GM12872 (cell line): ENCODE results near the gene SPHK2.
A peak's percentile ranks its signal among the peaks of the same experiment; 100 is the strongest.

Experiments used
- TF ChIP-seq, protein P1 (sequence below): IDR thresholded peaks from 3 replicates; pipeline ENCODE4 v1.5.1; 2011; ENCODE audit warnings: low read depth, mild to moderate bottlenecking, low read length, moderate library complexity; ENCODE audit not compliant: insufficient read depth

The SPHK2 gene

DNA sequence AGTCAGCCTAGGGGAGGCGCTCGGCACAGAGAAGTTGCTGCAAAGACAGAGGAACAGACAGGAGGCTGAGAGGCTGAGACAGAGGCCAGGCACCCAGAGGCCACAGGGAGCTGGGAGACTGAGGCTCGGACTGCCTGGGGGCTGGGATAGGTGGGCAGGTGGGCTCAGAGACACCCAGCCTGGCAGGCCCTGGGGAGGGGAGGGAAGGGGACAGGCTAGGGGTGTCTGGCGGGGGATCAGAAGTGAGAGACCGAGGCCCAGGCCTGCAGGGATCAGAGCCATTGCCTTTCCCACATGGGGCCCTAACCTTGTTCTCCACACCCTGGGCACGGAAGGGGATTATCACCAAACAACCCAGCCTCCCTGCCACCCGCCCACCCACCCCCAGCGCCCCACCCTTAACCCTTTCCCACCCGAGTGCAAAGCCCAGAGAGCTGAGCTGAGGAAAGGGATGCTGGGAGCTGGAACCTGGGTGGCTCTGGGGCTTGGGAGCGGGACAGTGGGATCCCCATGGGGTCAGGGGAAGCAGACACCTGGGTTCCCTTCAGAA, 52.2 kb downstream of the SPHK2 start:
- TF ChIP-seq, protein P1, sequence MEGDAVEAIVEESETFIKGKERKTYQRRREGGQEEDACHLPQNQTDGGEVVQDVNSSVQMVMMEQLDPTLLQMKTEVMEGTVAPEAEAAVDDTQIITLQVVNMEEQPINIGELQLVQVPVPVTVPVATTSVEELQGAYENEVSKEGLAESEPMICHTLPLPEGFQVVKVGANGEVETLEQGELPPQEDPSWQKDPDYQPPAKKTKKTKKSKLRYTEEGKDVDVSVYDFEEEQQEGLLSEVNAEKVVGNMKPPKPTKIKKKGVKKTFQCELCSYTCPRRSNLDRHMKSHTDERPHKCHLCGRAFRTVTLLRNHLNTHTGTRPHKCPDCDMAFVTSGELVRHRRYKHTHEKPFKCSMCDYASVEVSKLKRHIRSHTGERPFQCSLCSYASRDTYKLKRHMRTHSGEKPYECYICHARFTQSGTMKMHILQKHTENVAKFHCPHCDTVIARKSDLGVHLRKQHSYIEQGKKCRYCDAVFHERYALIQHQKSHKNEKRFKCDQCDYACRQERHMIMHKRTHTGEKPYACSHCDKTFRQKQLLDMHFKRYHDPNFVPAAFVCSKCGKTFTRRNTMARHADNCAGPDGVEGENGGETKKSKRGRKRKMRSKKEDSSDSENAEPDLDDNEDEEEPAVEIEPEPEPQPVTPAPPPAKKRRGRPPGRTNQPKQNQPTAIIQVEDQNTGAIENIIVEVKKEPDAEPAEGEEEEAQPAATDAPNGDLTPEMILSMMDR, result no peak

DNA sequence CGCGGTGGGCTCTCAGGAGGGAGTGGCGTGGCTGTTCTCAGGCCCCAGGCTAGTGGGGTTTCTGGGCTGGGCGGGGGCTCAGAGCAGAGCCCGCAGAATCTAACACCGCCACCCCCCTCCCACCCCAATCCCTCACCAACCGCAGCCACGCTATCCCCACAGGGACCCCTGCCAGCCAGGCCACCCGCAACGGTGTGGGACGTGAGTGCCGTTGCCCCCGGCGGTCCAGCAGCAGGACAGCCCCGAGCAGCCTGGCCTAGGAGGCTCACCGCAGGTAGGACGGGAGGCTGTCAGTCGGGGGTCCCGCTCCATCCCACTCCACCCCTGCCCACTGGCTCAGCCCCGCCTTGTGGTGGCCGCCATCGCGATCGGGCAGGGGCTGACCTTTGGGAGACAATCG, 53.7 kb downstream of the SPHK2 start, which contains the start of gene NTN5:
NTN5 (minus strand) TSS at position 24 of the 400 bp plus-strand sequence. CDS start 2,031 bp downstream, outside the sequence.
- TF ChIP-seq, protein P1, result no peak

DNA sequence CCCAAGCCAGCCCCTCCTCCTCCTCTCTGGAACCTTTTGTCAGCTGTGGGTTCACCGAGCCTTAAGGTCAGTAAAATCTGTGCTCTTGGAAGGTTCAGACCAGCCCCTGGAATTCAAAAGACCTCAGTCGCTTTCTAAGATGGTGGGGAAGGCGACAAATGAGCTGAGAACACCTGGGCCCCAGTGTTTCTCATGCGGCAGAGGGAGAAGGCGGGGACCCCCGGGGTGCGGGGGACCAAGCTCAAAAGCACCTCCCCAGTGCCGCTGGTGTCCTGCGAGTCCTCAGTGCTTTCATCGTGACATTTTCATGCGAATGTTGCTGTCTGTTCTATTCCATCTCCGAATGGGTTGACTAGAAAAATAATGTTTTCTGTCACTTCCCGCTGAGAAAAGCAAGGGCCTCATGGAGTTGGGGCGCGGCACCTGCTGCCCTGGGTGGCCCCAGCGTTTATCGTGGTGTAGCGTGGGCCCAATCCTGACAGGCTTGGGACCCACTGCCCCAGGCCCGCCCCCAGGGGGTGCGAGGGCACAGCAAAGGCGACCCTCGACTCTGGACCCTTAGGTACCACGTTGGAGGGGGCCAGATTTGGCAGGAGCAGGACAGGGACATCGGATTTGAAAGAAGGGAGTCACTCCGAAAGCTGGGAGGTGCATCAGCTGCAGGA, 54.3 kb downstream of the SPHK2 start:
- TF ChIP-seq, protein P1, result no peak

DNA sequence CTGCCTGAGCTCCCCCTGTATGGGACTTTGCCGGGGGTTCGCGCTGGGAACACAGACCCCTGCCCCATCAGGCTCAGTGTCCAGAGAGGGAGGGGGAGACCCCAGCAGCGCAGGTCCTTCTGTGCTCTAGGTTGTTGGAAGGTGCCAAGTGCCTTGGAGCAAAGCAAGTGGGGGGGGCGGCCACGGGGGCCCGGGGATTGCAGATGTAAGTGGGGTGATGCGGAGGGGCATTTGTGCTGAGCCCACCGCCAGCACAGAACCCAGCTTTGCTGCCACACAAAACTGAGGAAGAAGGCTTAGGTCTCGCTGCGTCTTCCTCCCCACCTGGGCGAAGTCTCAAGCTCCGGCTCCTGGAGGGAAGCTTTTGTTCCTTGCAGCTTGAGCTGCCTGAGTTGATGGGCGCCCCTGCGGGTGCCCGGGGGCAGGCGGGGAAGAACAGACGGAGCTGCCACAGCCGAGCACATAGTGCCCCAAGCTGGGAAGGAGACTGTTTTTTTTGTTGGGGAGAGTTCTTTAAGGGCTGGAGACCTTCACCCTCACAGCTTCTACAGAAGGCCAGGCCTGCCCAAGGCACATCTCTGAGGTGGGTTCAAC, 55.0 kb downstream of the SPHK2 start:
- TF ChIP-seq, protein P1, result no peak

DNA sequence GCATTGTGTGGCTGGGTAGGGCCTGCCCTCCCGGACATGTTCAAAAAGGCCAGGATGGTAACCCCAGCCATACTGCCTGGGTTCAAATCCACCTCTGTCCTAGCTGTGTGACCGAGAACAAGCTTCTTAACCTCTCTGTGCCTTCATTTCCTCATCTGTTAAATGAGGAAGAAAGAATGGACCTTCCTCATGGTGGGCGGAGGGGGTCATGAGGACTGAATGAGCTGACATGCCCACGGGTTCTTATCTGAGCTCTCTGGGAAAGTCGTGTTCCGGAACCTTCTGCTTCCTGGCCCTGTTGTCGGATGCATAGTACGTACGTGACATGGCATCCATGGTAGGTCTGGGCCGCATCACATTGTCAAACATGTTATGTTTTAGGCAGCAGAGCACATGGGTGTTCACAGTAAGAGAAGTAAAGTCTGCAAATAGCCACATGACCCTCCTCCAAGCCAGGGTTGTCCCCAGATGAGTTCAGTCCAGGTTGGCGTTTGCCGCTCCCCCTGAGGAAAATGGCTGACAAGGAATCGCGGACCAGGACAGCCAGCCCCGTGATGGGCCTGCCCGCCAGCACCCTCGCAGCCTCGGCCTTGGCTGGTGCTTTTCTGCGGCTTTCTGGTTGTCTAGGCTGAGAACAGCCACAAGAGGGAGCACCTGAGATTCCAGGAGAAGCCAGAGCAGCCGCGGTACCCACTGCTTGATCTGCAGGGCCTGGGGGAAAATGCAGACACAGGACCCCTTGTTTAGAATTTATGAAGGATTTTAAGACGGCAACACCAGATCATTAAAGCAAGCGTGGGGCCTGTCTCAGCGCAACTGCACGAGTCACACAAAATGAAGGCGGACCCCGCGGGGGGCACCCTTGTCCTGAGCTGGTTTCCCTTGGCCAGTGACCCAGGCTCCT, 55.9 kb downstream of the SPHK2 start:
- TF ChIP-seq, protein P1, result peak; percentile 89

DNA sequence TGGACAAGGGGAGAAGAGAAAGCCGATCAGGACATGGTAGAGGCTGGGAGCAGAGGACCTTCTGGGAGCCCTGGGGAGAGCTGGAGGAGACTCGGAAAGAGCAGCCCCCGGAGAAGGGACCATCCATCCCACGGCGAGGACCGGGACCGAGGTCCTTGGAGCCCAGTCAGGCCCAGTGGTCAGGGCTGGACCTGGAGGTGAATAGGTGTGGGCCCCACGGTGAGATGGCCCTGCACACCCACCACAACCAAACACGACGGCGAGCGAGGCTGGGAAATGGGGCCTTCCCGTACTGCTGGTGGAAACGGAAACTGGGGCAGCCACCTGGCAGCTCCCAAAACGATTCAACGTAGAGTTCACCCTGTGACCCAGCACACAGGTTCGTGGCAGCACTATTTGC, 57.2 kb downstream of the SPHK2 start:
- TF ChIP-seq, protein P1, result no peak

DNA sequence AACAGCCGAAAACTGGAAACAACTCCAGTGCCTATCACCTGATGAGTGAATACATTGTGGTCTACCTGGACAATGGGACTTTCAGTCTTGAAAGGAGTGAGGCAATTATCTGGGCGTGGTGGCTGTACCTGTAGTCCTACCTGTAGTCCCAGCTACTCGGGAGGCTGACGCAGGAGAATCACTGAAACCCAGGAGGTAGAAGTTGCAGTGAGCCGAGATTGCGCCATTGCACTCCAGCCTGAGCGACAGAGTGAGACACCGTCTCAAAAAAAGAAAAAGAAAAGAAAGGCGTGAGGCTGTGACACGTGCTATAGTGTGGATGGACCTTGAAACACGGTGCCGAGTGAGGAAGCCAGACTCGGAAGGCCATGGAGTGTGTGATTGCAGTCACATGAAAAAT, 57.6 kb downstream of the SPHK2 start:
- TF ChIP-seq, protein P1, result no peak
